ENCODE measurements around the gene CDH13. TPM values are rescaled to one million over a fixed set of nuclear protein-coding genes. Genes with fewer than 3 reads are reported as not detected.

The CDH13 gene
- total and polyA plus RNA-seq, 2 donors (not counting 1 experiment from before 2014, with no cell fraction given), result 27.6 to 96.7 TPM

DNA sequence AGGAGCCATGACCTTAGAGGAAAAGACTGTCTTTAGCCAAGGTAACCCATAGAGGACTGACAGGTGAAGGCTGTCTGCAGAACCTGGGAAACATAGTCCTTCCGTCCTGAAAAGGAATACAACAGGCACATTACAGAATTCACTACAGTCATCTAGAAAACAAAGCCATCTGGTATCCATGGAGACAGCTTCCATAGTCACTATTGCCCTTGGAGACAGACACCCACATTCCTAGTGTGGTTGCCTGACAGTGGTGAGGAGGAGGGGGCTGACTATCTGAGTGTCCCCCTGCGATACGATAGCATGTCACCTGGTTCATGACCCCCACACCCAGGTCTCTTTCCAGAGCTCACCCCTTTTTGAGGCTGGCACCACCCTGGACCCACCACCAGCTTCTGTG is 254.7 kb downstream of the CDH13 start:
- no peak overlapping the region for H3K9ac ChIP-seq (ENCODE audit: insufficient read depth, low read length)
- H2AFZ ChIP-seq (ENCODE audit: low read length), result no peak overlapping the region
- no peak for TF ChIP-seq EZH2 (IDR thresholded peaks at IDR 0.05; ENCODE audit: low read length, missing control alignments)
- TF ChIP-seq, protein P1, sequence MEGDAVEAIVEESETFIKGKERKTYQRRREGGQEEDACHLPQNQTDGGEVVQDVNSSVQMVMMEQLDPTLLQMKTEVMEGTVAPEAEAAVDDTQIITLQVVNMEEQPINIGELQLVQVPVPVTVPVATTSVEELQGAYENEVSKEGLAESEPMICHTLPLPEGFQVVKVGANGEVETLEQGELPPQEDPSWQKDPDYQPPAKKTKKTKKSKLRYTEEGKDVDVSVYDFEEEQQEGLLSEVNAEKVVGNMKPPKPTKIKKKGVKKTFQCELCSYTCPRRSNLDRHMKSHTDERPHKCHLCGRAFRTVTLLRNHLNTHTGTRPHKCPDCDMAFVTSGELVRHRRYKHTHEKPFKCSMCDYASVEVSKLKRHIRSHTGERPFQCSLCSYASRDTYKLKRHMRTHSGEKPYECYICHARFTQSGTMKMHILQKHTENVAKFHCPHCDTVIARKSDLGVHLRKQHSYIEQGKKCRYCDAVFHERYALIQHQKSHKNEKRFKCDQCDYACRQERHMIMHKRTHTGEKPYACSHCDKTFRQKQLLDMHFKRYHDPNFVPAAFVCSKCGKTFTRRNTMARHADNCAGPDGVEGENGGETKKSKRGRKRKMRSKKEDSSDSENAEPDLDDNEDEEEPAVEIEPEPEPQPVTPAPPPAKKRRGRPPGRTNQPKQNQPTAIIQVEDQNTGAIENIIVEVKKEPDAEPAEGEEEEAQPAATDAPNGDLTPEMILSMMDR (conservative IDR thresholded peaks at IDR 0.05 in 1 of 2, IDR thresholded peaks at IDR 0.05 in 1 of 2; ENCODE audit: low read depth in 1 of 2, low read length in 2 of 2), result no peak
- H3K4me1 ChIP-seq (ENCODE audit: control insufficient read depth, extremely low read depth, insufficient read depth, low read length), result no peaks in the 10 kb centered on the region
- no peak overlapping the region for H3K4me3 ChIP-seq (replicated peaks in 1 of 4; ENCODE audit: control extremely low read depth in 1 of 4, insufficient read depth in 1 of 4, low read depth in 3 of 4, low read length in 4 of 4)
- H4K20me1 ChIP-seq (ENCODE audit: control insufficient read depth, extremely low read depth, insufficient read depth, low read length), result no peaks in the 10 kb centered on the region
- no peak overlapping the region for H3K4me2 ChIP-seq (ENCODE audit: extremely low read depth, insufficient read depth, low read length)
- H3K9me3 ChIP-seq (ENCODE audit: control insufficient read depth, insufficient read depth, low read depth, low read length), result no peaks in the 10 kb centered on the region
- H3K27ac ChIP-seq (ENCODE audit: insufficient read depth, low read length), result no peak overlapping the region
- DNase-seq (ENCODE audit: low read depth in 2 of 2), result no peak
- no peaks in the 10 kb centered on the region for H3K36me3 ChIP-seq (ENCODE audit: control insufficient read depth, insufficient read depth, low read length)
- H3K27me3 ChIP-seq (ENCODE audit: control insufficient read depth, insufficient read depth, low read length), result no peaks in the 10 kb centered on the region
- no peaks in the 10 kb centered on the region for H3K79me2 ChIP-seq (ENCODE audit: control insufficient read depth, insufficient read depth, low read length)

DNA sequence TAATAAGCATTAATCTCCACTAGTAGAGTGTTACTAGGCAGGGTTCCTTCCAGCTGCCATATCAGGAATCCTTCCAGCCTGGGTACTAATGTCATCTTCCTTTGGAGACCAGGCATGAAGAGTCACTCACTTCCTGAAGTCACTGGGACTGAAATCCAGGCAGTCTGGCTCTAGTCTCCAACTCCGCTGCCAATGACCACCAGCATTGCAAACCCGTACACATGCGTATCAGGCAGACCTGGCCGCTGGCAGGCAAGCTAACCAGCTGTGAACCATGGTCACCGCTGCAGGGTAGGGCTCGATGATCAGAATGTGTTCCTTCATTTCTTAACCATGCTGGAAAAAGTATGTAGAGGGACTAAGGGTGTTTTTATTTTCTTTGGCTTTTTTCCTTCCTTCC is 255.5 kb downstream of the CDH13 start:
- Histone ChIP-seq H3K4me1 (ENCODE audit: control insufficient read depth, extremely low read depth, insufficient read depth, low read length) (no peaks in the 10 kb centered on the region), H2AFZ (ENCODE audit: low read length) (no peak overlapping the region), H3K36me3 (ENCODE audit: control insufficient read depth, insufficient read depth, low read length) (no peaks in the 10 kb centered on the region), H3K27ac (ENCODE audit: insufficient read depth, low read length) (no peak overlapping the region), H3K4me3 (replicated peaks in 1 of 4; ENCODE audit: control extremely low read depth in 1 of 4, insufficient read depth in 1 of 4, low read depth in 3 of 4, low read length in 4 of 4) (no peak overlapping the region), H4K20me1 (ENCODE audit: control insufficient read depth, extremely low read depth, insufficient read depth, low read length) (no peaks in the 10 kb centered on the region), H3K9me3 (ENCODE audit: control insufficient read depth, insufficient read depth, low read depth, low read length) (no peaks in the 10 kb centered on the region), H3K4me2 (ENCODE audit: extremely low read depth, insufficient read depth, low read length) (no peak overlapping the region), H3K9ac (ENCODE audit: insufficient read depth, low read length) (no peak overlapping the region), H3K79me2 (ENCODE audit: control insufficient read depth, insufficient read depth, low read length) (no peaks in the 10 kb centered on the region), H3K27me3 (ENCODE audit: control insufficient read depth, insufficient read depth, low read length) (no peaks in the 10 kb centered on the region)
- DNase-seq (ENCODE audit: low read depth in 2 of 2), result no peak
- TF ChIP-seq, protein P1 (conservative IDR thresholded peaks at IDR 0.05 in 1 of 2, IDR thresholded peaks at IDR 0.05 in 1 of 2; ENCODE audit: low read depth in 1 of 2, low read length in 2 of 2), result no peak
- no peak for TF ChIP-seq EZH2 (IDR thresholded peaks at IDR 0.05; ENCODE audit: low read length, missing control alignments)

DNA sequence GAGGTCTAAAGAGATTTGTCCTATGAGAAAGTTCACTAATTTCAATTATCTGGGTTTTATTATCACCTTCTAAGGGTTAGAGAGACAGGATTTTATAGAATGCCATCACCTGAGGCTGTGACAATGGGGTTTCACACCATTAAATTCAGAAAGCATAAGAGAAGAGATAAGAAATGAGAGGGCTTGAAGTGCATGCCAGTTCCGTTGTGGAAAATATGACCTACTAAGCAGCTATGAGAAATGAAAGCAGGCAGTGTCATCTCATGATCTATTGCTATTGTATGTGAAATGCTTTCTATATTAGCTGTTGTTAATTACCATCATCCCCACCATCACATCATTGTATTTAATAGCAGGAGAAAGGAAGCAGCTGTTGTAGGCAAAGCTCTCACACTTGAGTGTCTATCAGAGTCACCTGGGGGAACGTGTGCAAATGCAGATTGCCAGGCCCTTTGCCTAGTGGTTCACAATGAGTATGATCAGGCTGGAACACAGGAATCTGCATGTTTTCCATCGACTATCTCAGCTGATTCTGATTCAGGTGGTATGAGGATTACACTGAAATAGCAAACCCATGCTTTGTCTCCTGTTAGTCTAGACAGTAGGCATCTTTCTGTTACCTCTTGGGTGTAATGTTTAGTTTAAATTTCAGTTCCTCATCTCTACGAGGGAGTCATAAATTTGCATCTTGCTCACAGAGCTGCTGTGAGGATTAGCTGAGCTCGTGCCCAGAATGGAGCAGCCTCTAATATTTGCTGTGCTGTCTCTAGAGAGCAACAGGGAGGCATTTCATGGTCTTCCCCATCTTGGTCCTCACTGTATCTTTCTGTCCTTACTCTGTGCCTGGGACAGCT is 256.4 kb downstream of the CDH13 start:
- Histone ChIP-seq H3K27ac (ENCODE audit: insufficient read depth, low read length) (no peak overlapping the region), H2AFZ (ENCODE audit: low read length) (no peak overlapping the region), H3K4me3 (replicated peaks in 1 of 4; ENCODE audit: control extremely low read depth in 1 of 4, insufficient read depth in 1 of 4, low read depth in 3 of 4, low read length in 4 of 4) (no peak overlapping the region), H4K20me1 (ENCODE audit: control insufficient read depth, extremely low read depth, insufficient read depth, low read length) (no peaks in the 10 kb centered on the region), H3K27me3 (ENCODE audit: control insufficient read depth, insufficient read depth, low read length) (no peaks in the 10 kb centered on the region), H3K36me3 (ENCODE audit: control insufficient read depth, insufficient read depth, low read length) (no peaks in the 10 kb centered on the region), H3K9ac (ENCODE audit: insufficient read depth, low read length) (no peak overlapping the region), H3K4me2 (ENCODE audit: extremely low read depth, insufficient read depth, low read length) (no peak overlapping the region), H3K4me1 (ENCODE audit: control insufficient read depth, extremely low read depth, insufficient read depth, low read length) (no peaks in the 10 kb centered on the region), H3K9me3 (ENCODE audit: control insufficient read depth, insufficient read depth, low read depth, low read length) (no peaks in the 10 kb centered on the region), H3K79me2 (ENCODE audit: control insufficient read depth, insufficient read depth, low read length) (no peaks in the 10 kb centered on the region)
- no peak for DNase-seq (ENCODE audit: low read depth in 2 of 2)
- TF ChIP-seq EZH2 (IDR thresholded peaks at IDR 0.05; ENCODE audit: low read length, missing control alignments), result no peak
- TF ChIP-seq, protein P1 (conservative IDR thresholded peaks at IDR 0.05 in 1 of 2, IDR thresholded peaks at IDR 0.05 in 1 of 2; ENCODE audit: low read depth in 1 of 2, low read length in 2 of 2), result no peak

Measured in fibroblast of lung (primary cell).